Activated gamma-delta T cell treated with anti-CD3 and anti-CD28 coated beads, Interleukin-2, amount 50 U/mL, for 16 hours (primary cell): ENCODE measurements around the gene WDR7.
"Not testable (repeated sequence)": the region's sequence is repeated elsewhere in the genome, so short reads cannot be mapped to it uniquely, and the experiment has no call there.

ENCODE experiments used
- DNase-seq: peaks from one replicate; pipeline ENCODE4 v3.0.0-alpha.2; 2020; ENCODE audit warnings: low read depth

The WDR7 gene

GRCh38 chr18:56654280-56654679 is 3.1 kb downstream of the WDR7 start:
- DNase-seq, result not testable (repeated sequence)

GRCh38 chr18:56658261-56658660 is 7.1 kb downstream of the WDR7 start:
- no peak for DNase-seq

GRCh38 chr18:56659111-56659510 is 8.0 kb downstream of the WDR7 start:
- no peak for DNase-seq

- DNase-seq, result no peak
These were observed 9.5 kb downstream of the WDR7 start for GRCh38 chr18:56660655-56661054.

- DNase-seq, result no peak
These were observed 10.4 kb downstream of the WDR7 start for GRCh38 chr18:56661360-56662062.

- no peak for DNase-seq
These were observed 10.9 kb downstream of the WDR7 start for GRCh38 chr18:56662063-56662408.

- DNase-seq, result no peak
These were observed 11.3 kb downstream of the WDR7 start for GRCh38 chr18:56662502-56662901.

GRCh38 chr18:56662902-56663301 is 11.7 kb downstream of the WDR7 start:
- DNase-seq, result no peak

GRCh38 chr18:56672391-56672790 is 21.2 kb downstream of the WDR7 start:
- DNase-seq, result no peak

- DNase-seq, result no peak
These were observed 21.8 kb downstream of the WDR7 start for GRCh38 chr18:56672981-56673380.

- DNase-seq, result no peak
These were observed 25.5 kb downstream of the WDR7 start for GRCh38 chr18:56676639-56677038.

- no peak for DNase-seq
These were observed 27.8 kb downstream of the WDR7 start for GRCh38 chr18:56678836-56679565.

- no peak for DNase-seq
These were observed 33.1 kb downstream of the WDR7 start for GRCh38 chr18:56684277-56684676.

- no peak for DNase-seq
These were observed 40.4 kb downstream of the WDR7 start for GRCh38 chr18:56691530-56691929.

- DNase-seq, result no peak
These were observed 45.8 kb downstream of the WDR7 start for GRCh38 chr18:56696966-56697365.

- DNase-seq, result no peak
These were observed 51.8 kb downstream of the WDR7 start for GRCh38 chr18:56702946-56703345.

GRCh38 chr18:56709463-56709862 is 58.3 kb downstream of the WDR7 start:
- DNase-seq, result peak; percentile 11

GRCh38 chr18:56711708-56712445 is 60.7 kb downstream of the WDR7 start:
- DNase-seq, result no peak

- DNase-seq, result no peak
These were observed 61.6 kb downstream of the WDR7 start for GRCh38 chr18:56712761-56713160.

- DNase-seq, result no peak
These were observed 64.0 kb downstream of the WDR7 start for GRCh38 chr18:56715121-56715520.

- no peak for DNase-seq
These were observed 65.6 kb downstream of the WDR7 start for GRCh38 chr18:56716692-56717146.

GRCh38 chr18:56721031-56721430 is 69.9 kb downstream of the WDR7 start:
- DNase-seq, result no peak

- DNase-seq, result no peak
These were observed 70.3 kb downstream of the WDR7 start for GRCh38 chr18:56721491-56721890.
